Pulmonary artery endothelial cell (primary cell): ENCODE measurements around the gene DMD. TPM values are rescaled to one million over a fixed set of nuclear protein-coding genes. Genes with fewer than 3 reads are reported as not detected.

Experiments used
- DNase-seq: peaks from one replicate; pipeline ENCODE4 v3.0.0-alpha.2; 2011; ENCODE audit warnings: low read depth, low spot score
- total RNA-seq: library from RNA; depleted of rRNA; stranded (reverse); fragments of >200 nt; gene quantifications from 2 replicates; pipeline ENCODE4 v1.2.3, GENCODE V29; 2014

Gene DMD
- total RNA-seq, 1 donor from 2014 or later: 5.7 TPM

DNA sequence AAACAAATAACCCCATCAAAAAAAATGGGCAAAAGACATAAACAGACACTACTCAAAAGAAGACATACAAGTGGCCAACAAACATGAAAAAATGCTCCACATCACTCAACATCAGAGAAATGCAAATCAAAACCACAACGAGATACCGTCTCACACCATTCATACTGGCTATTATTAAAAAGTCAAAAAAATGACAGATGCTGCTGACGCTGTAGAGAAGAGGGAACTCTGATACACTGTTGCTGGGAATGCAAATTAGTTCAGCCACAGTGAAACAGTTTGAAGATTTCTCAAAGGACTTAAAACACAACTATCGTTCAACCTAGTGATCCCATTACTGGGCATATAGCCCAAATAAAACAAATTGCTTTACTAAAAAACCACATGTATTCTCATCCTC is 1468.3 kb downstream of the DMD start:
- DNase-seq: no peak

DNA sequence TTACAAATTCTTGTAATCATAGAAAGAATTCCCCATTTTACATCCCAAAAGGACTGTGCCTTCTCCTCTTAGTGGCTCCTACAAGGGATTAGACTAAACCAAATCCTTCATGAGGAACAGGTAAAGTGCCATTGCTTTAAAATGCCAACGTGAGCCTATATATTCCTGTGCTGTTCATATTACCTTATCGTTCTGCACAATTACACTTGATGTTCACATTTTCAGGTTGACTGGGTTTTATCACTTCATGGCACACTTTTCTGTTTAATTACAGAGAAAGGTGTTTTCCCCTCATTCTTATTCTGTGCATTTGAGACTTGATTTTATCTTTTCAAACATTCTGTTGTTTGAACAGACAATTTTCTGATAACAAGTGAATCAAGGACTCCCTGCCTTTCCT is 1493.9 kb downstream of the DMD start:
- DNase-seq: no peak

DNA sequence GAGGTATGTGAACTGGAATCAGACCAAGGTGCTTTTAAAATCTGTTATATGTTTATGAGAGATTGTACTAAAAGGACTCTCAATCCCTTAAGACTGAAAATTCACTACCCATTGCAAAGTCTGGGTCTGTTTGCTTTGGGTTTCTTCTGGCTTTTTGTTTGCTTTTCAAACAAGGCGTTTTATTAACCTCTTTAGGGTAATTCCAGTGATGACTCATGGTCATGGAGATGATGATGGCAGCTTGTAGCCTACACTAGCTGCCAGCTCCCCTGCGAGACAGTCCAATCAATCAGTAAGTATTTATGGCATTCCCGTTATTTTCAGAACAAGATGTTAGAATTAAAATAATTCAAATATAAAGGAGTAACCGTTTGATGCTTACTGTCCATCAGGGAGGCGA is 1495.7 kb downstream of the DMD start:
- no peak for DNase-seq

DNA sequence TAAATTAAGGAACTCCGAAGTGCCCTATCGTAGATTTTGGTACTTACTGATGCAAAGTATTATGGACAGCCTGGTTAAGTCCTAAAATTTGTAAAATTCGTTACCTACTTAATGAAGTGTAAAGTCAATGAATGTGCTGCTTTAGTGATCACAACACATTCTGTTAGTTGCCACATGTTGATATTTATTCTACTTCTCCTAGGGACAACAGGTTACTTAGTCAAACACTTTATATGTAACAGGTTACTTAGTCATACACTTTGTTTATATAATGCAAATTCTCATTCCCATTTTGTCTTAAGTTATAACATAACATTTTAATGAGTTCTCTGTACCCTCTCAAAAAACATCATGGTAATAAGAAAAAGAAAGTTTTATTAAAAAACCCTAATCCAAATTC is 1496.6 kb downstream of the DMD start:
- no peak for DNase-seq

DNA sequence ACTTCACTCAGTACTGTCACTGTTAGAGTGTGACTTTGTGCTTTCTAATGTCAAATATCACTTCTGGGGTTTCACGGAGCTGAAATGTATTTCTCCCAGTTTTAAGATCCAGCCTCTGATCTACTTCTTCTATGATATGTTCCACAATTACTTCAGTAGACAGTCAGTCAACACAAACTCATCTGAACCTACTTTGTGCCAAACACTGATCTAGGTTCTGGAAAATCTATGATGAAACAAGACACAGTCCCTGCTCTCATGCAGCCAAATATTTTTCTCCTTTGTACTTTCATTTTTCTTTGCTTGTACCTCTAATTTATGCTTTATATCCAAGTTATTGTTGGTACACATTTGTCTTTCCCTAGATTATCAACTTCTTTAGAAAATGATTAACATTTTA is 1498.2 kb downstream of the DMD start:
- DNase-seq: no peak

DNA sequence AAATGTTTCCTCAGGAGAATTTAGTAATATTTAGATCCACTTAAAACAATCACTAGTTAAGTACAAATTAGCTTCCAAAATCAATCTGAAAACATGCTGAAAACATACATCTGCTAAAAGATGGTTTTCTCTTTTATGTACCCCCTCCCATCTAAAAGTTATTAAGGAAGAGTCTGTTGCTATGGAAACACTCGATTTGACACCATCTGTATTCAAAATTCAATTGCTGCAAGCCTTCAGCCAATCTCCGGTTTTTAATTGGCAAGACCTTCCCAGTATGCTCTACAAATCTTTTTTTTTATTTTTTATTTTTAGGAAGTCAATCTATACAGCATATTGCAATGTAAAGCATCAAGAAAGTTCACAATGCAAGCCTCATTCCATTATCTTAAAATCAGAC is 1500.2 kb downstream of the DMD start:
- DNase-seq: no peak

DNA sequence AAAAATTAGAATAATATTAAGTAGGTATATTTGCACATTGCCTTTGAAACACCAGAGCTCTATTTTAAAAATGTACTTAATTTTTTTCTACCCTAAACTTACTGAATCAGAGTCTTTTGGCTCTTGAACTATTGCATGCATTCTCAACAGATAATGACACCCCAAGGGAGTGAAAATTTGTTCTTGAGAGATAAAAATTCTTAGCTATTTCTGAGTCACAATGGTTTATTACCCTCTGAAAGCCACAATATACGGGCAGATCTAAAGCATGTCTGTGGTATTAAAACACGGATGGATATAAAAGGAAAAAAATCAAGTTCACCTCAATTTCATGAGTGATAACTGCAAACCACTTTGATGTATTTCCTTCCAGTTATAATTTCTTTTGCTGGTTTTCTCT is 1503.2 kb downstream of the DMD start:
- DNase-seq: no peak

DNA sequence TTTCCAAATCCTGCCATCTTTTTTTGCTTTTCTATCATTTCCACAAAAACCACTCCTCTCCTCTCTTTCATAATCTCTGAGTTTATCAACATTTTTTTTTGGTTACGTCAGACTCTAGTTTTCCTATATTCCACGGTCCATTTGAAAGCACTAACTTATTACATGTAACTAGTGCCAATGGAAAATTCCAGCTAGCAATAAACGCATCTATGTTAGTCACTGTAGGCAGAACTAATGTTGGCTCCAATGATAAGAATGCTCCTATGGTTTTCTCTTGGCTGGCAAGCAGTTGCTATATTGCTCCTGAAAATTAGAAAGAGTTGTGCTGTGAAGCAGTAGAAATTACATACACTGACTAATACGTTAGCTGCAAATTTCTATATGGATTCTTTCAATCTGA is 1504.9 kb downstream of the DMD start:
- no peak for DNase-seq

DNA sequence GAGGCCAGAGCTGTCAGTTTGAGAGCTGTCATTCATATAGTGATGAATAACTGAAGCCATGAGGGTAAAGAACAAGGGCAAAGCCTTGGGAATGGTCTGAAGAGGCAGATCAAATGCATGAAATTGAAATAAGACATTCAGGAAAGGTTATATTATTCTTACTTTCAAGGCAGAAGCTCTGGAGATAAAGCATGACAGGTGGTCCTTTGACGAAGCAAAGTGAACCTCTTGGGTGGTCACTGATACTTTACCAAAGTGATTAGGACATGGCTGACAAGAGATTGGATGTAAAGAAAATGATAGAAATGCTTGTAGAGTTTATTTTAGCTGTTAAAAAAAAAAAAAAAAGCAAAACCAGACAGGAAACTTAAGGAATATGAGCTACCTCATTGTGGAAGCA is 1505.5 kb downstream of the DMD start:
- no peak for DNase-seq

DNA sequence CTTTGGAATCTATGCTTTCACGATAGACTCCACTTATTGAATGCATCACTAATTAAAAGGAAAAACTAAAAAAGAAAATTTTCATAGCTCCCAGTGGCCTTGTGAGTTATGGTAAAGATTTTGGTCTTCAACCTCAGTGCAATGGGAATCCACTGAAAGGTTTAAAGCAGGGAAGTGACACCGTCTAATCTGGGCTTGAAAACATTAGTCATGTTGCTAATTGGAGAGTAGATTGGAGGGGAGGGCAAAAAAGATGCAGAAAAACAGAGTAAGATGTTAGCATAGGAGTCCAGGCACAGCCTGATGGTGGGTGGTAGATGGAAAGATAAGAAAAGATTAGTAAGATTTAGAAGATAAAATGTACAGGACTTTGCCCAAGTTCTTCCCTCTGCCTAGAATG is 1506.4 kb downstream of the DMD start:
- no peak for DNase-seq

DNA sequence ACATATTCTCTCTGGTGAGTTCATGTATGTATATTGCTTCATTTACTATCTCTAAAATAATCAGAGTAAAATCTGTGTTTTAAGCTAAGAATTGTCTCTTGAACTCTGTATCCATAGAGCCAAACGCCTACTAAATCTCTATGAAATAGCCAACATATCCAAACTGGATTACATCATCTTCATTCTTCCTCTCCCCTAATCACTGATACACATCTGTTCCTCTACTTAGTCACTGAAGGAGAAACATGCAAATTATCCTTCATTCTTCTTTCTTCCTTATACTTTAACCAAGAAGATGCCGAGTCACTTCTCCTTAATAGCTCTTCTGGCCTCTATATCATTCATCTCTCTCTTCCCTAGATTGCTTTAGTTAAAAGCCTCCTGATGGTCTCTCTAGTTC is 1509.1 kb downstream of the DMD start:
- no peak for DNase-seq

DNA sequence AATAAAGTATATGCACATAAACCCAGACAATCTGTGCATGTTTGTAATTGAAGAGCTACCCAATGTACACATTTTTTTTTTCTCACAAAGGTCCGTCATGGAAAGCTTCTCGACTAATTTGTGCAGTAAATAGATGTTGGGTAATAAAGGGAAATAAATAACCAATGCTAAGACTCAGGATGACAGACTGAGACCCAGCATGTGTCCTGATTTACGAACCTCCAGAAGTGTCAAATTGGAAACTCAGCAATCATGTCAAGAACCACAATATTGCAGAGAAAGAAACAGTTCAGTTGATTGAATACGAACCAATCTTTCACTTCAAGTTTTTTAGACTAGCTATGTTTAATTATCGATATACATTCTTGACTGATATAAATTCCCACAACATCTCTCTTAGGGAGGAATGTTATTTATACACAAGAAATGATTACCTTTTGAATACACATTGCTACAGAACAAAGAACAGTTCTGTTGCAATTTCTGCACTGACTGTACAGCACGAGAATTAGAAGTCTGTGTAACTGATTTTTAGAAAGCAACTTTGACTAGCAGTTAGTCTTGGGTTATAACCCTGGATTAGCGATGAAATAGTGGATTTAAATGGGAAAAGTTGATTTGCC is 1513.9 kb downstream of the DMD start:
- DNase-seq: no peak

DNA sequence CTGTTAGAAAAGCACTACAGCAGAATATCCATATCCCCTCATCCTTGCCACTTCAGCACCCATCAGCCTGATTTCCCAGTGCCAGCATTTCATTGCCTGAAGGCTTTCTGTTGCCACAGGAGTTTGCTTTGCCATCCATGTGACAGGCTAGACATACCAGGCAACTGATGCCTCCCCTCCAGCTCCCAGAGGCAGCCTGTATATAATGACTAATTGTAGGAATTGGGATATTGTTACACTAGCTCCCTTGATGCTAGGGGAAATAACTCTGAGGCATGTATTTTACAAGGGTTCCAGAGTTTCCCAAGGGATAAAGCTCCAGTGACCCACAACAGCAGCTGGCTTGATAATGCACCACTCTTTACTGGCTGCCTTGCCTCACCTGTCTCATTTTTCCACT is 1531.5 kb downstream of the DMD start:
- no peak for DNase-seq

DNA sequence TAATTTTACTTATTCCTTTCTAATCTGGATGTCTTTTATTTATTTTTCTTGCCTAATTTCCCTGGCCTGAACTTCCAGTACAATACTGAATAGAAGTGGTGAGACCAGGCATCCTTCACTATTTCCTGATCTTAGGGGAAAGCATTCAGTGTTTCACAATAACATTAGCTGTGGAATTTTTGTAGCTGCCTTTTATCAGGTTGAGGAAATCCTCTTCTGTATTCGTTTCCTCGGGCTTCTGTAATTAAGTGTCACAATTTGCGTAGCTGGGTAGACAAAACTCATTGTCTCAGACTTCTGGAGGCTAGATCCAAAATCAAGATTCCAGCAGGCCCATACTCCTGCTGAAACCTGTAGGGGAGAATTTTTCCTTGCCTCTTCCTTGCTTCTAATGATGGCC is 1541.1 kb downstream of the DMD start:
- DNase-seq: peak; percentile 57

DNA sequence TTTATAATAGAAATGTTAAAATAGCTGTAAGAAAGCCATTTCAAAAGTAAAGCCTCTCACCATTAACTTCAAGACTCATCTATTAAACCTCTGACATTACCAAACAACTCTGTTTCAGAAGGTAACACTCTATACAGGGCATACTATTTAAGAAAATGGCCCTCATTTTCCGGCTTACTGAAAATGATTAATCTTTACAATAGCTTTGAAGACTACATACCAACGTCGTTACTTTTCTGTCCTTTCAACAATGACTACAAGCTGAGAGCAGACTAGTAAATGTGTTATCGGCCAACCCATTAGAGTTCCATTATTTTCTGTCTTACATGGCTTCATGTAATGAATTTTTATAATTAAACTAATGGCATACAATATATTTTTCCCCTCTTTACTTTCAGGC is 1545.9 kb downstream of the DMD start:
- DNase-seq: no peak

DNA sequence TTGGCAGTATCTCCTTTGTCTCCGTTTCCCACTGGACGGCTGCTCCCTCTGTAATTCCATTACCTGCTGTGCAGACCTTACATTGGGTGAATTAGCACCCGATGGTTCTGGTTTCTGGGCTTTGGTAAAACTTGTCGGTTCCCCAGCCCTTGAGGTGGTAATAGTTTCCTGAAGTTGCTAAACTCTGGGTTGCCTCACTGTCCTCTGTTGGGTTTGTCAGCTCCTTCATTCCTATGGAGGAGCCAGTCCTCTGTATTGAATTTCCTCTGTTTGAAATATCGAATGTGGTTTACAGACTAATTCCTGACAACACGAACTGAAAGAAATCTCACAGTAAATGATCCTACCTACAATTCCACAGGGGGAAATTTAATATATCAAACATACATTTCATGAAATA is 1548.2 kb downstream of the DMD start:
- DNase-seq: no peak

DNA sequence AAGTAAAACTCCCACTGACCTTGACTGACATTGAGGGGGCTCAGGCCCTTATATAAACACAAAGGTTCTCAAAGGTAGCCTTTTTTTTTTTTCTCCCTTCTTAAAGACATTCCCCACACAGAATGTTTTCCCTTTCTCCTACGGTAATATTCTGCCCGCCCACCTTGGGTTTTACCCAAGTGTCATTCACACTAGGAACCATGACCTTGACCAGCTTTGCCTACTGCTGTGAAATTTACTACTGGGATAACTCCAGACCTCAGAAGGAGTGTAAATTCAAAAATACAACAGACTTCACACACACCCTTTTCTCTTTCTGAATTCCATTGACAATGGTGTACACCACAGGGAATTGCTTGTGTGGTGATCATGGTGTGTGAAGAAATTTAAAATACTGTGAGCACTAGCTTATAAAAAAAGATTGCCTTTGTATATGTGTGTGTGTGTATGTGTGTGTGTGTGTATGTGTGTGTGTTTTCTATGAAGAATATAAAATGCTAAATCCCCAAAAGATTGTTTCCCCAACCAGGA is 1550.0 kb downstream of the DMD start:
- DNase-seq: no peak

DNA sequence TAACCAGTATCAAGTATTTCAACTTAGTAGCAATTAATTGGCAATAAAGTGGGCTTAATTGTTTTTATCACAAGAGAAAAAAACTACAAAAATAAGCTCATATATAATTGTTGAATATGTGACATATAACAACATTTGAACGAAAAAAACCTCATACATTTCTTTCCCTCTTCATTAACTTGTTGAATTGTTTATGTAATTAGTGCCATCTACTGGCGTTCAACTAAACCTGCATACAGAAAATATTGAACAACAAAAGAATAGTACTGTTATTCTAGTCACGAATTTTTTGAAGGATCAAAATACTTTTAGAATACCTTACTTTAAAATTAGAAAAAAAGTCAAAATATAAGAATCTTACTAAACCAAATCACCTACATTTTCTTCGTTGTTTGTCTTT is 1553.0 kb downstream of the DMD start:
- DNase-seq: no peak

DNA sequence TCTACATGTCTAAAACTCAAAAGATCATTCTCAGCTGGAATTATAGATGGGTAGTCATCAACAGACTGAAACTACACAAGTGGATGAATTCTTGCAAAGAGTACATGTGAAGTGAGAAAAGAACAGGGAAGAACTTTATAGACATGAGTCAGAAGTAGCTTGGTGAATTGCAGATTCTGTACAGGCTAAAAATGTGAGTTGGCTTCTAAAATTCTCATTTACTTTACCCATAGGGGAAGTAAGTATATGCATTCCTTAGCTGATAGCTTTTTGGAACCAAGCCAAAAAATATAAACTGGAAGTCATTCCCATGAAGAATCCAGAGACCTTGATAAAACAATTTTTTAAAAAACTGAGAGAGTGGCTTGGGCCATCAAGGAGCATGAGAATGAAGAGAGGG is 1555.3 kb downstream of the DMD start:
- DNase-seq: no peak

DNA sequence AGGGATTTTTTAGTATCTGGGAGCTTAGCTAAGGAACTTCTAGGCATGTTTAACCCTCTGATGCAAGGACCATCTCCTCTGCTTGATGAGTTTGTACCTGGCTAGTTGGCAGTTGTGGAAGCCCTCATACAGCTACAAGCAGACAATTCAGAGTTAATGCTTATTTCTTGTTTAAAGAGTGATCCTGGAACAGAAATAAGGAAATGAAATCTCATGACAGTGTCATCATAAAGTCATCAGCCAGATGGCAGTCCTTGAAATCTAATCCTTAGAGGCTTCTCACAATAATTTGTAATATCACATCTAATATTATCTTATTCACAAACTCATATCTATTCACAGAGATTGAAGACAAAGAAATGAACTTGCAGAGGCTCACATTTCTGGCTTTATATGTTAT is 1557.9 kb downstream of the DMD start:
- no peak for DNase-seq

DNA sequence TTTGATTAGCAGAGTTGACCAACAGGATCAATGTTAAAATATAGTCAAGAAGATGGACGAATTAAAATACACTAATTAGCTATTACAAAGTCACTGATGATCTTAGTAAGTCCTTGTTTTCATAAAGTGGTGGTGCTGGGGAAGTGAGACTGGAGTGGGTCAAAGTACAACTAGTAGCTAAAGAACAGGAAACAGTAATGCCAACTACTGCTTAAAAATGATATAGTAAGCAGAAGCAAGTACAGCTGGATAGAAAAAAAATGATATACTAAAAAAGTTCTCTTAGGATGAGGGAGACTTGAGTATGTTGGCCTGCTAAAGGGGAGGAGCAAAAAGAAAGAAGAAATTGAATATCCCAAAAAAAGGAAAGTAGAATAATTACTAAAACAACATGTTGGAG is 1558.7 kb downstream of the DMD start:
- DNase-seq: no peak

DNA sequence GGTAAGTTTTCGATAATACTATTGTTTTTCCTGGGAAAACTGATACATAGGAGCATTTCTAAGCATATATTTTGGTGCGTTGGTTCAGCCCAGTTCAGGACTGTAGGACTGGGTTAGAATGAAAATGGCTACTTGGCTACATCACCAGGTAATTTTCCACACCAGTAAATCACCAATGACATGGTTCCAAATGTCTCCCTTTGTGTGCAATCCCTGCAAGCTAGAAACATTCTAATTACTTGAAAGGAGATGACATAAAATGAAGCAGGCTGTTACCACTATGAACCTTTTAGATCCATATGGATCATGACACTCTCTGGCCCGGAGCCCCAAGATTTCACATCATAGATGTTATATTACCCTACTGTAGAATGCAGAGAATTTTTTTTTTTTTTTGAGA is 1562.1 kb downstream of the DMD start:
- no peak for DNase-seq

DNA sequence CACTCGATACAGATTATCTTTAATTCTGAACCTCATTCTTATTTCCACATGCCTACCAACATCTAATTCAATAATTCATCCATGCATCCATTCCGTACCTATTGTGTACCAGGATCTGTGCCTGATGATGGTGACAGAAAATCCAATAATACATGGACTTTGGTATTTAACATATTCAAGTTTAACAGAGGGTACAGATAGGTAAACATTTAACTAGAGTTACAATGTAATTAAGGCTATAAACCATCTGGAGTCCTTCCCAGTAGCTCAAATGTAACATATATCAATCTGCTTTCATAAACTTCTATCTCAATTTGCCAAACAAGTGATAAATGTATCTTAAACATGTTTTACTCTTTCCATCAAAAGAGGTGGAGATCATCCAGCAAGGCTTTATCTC is 1578.0 kb downstream of the DMD start:
- no peak for DNase-seq

DNA sequence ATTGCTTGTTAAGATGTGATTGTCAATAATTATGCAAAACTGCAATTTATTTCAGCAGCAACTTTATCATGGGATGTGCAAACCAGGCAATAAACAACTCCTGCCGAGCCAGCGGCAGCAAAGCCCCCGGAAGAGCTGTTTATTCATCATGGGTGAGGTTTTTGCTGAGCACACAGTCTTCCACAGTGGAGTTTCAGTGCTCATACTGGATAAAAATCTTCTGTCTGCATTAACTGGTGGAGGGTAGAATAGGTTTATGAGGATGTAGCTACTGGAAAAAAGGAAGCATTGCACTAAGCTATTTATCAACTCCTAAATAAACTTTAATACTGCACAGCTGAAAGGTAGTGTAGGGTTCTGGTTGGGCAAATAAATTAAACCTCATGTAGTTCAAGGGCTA is 1582.2 kb downstream of the DMD start:
- no peak for DNase-seq
